ENCODE measurements around the gene CNKSR3. TPM values are rescaled to one million over a fixed set of nuclear protein-coding genes. Genes with fewer than 3 reads are reported as not detected.

CNKSR3 gene
- total and polyA plus RNA-seq, 2 of the 8 experiments (the other 6 are each of a cell fraction or from before 2014, with no cell fraction given), result 1.2 to 6.2 TPM

DNA sequence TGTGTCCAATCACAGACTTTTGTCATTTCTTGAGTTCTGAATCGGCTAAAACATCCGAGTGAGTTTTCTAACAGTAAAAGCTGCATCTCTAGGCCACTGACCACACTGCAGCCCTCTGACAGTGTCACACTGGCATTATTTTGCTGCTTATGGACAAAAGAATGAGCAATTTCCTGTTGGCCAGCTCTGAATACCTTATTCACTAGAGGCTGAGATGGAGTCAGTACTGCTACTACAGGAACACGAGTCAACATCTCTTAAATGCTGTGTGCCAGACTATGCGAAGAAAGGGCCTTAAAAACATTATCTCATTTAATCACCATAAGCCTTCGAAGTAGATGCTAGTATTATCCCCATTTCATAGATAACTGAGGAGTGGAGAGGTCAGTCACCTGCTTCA is 111.4 kb downstream of the CNKSR3 start:
- no peak overlapping the region for H3K4ac ChIP-seq (replicated peaks; ENCODE audit: insufficient read length, low read depth, low read length)
- no peak overlapping the region for H2AFZ ChIP-seq (ENCODE audit: low read length)
- no peaks in the 10 kb centered on the region for H3K79me1 ChIP-seq (ENCODE audit: low read depth, low read length)
- 96% methylated on average over 5 of the region's 5 CpGs; no CpG with 5 or more reads in 1 of the 2 experiments for WGBS, 2 experiments (ENCODE audit: extremely low coverage in 1 of 2, insufficient coverage in 1 of 2, insufficient read length in 1 of 2, insufficient replicate concordance in 2 of 2, low coverage in 1 of 2, low lambda C conversion rate in 2 of 2, missing lambda C conversion rate in 1 of 2)
- H2BK15ac ChIP-seq (ENCODE audit: low read length), result no peak overlapping the region
- H3K36me3 ChIP-seq (ENCODE audit: control insufficient read depth in 2 of 4, insufficient read depth in 4 of 4, low read length in 3 of 4), result peaks cover 0 to 3% (median 0%) of the 10 kb centered on the region in 4 experiments; a peak in 1 of 8 replicates
- no peak overlapping the region for H3K18ac ChIP-seq (ENCODE audit: extremely low read depth, low read length)
- no peaks in the 10 kb centered on the region for H3K79me2 ChIP-seq (ENCODE audit: control insufficient read depth in 1 of 2, insufficient read depth in 2 of 2, low read length in 2 of 2)
- H4K8ac ChIP-seq (ENCODE audit: extremely low read depth, insufficient read depth, low read length), result no peak overlapping the region
- H3K56ac ChIP-seq (replicated peaks; ENCODE audit: insufficient read length, low read depth, low read length), result no peak overlapping the region
- ChIA-PET POLR2A (ENCODE audit: partially characterized antibody) (no interaction called here), CTCF (ENCODE audit: partially characterized antibody) (no interaction called here)
- no peak overlapping the region for H3K14ac ChIP-seq (ENCODE audit: insufficient read length)
- no peak overlapping the region for H2BK12ac ChIP-seq (ENCODE audit: low read depth, low read length)
- H3K4me3 ChIP-seq (ENCODE audit: extremely low read depth in 1 of 4, insufficient read depth in 2 of 4, low read depth in 3 of 4, low read length in 4 of 4), result no peak overlapping the region
- DNase-seq (ENCODE audit: low read depth in 1 of 2, low spot score in 2 of 2), result no peak
- H3K9ac ChIP-seq (replicated peaks in 1 of 4; ENCODE audit: extremely low read depth in 1 of 4, low read depth in 3 of 4, low read length in 3 of 4), result no peak overlapping the region
- H4K20me1 ChIP-seq (replicated peaks in 1 of 2; ENCODE audit: control insufficient read depth in 1 of 2, insufficient read depth in 2 of 2, low read length in 2 of 2), result no peaks in the 10 kb centered on the region
- H3K27ac ChIP-seq (ENCODE audit: low read depth, low read length), result no peak overlapping the region
- no peak for FAIRE-seq
- H3K4me1 ChIP-seq (replicated peaks in 1 of 4; ENCODE audit: control insufficient read depth in 3 of 4, insufficient read depth in 4 of 4, low read length in 3 of 4), result no peaks in the 10 kb centered on the region
- H4K91ac ChIP-seq (replicated peaks; ENCODE audit: insufficient read length, low read length), result no peak overlapping the region
- H3K9me3 ChIP-seq (ENCODE audit: insufficient read depth in 2 of 2, low read depth in 1 of 2, low read length in 1 of 2), result no peaks in the 10 kb centered on the region
- no peaks in the 10 kb centered on the region for H3K23me2 ChIP-seq (ENCODE audit: low read depth, low read length)
- no peak overlapping the region for H3K23ac ChIP-seq (ENCODE audit: insufficient read length)
- no peaks in the 10 kb centered on the region for H3K27me3 ChIP-seq (replicated peaks in 1 of 4; ENCODE audit: control insufficient read depth in 3 of 4, extremely low read depth in 1 of 4, insufficient read depth in 3 of 4, low read length in 3 of 4)
- no peak overlapping the region for H2AK5ac ChIP-seq (ENCODE audit: low read depth, low read length)
- H2BK120ac ChIP-seq (replicated peaks; ENCODE audit: low read depth, low read length), result no peak overlapping the region
- H3K4me2 ChIP-seq (ENCODE audit: insufficient read depth in 1 of 2, low read depth in 2 of 2, low read length in 2 of 2), result no peak overlapping the region
- H2BK20ac ChIP-seq (ENCODE audit: low read length), result no peak overlapping the region
- H2BK5ac ChIP-seq (ENCODE audit: low read depth, low read length), result no peak overlapping the region
- no peak overlapping the region for H4K5ac ChIP-seq (ENCODE audit: insufficient read length, low read depth, low read length)
- TF ChIP-seq JUN (IDR thresholded peaks at IDR 0.05; ENCODE audit: low read depth, low read length) (no peak), TAF1 (IDR thresholded peaks at IDR 0.05; ENCODE audit: low read depth, low read length) (no peak), SP1 (IDR thresholded peaks at IDR 0.05; ENCODE audit: low read depth, low read length) (no peak), RXRA (IDR thresholded peaks at IDR 0.05; ENCODE audit: insufficient read depth, low read depth, low read length) (no peak), CTBP2 (IDR thresholded peaks at IDR 0.05; ENCODE audit: borderline replicate concordance, insufficient read depth, insufficient read length, low read length) (no peak), BCL11A (IDR thresholded peaks at IDR 0.05; ENCODE audit: low read depth in 2 of 2, low read length in 2 of 2) (no peak), BACH1 (IDR thresholded peaks at IDR 0.05; ENCODE audit: low read length) (no peak), NANOG (IDR thresholded peaks at IDR 0.05; ENCODE audit: insufficient read depth, low read depth, low read length, poor library complexity, severe bottlenecking) (no peak), CBX5 (IDR thresholded peaks at IDR 0.05; ENCODE audit: low read depth, low read length) (no peak)
- TF ChIP-seq, protein P1, sequence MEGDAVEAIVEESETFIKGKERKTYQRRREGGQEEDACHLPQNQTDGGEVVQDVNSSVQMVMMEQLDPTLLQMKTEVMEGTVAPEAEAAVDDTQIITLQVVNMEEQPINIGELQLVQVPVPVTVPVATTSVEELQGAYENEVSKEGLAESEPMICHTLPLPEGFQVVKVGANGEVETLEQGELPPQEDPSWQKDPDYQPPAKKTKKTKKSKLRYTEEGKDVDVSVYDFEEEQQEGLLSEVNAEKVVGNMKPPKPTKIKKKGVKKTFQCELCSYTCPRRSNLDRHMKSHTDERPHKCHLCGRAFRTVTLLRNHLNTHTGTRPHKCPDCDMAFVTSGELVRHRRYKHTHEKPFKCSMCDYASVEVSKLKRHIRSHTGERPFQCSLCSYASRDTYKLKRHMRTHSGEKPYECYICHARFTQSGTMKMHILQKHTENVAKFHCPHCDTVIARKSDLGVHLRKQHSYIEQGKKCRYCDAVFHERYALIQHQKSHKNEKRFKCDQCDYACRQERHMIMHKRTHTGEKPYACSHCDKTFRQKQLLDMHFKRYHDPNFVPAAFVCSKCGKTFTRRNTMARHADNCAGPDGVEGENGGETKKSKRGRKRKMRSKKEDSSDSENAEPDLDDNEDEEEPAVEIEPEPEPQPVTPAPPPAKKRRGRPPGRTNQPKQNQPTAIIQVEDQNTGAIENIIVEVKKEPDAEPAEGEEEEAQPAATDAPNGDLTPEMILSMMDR (IDR thresholded peaks at IDR 0.05; ENCODE audit: control extremely low read depth in 1 of 3, insufficient read depth in 1 of 3, low read depth in 1 of 3, low read length in 3 of 3), result no peak
- TF ChIP-seq, protein P2, sequence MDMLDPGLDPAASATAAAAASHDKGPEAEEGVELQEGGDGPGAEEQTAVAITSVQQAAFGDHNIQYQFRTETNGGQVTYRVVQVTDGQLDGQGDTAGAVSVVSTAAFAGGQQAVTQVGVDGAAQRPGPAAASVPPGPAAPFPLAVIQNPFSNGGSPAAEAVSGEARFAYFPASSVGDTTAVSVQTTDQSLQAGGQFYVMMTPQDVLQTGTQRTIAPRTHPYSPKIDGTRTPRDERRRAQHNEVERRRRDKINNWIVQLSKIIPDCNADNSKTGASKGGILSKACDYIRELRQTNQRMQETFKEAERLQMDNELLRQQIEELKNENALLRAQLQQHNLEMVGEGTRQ (IDR thresholded peaks at IDR 0.05; ENCODE audit: low read length), result no peak
